ENCODE results near the gene CFAP410. TPM values are rescaled to one million over a fixed set of nuclear protein-coding genes. Genes with fewer than 3 reads are reported as not detected.

Gene CFAP410
- total RNA-seq, 1 donor from 2014 or later: 20.2 TPM

DNA sequence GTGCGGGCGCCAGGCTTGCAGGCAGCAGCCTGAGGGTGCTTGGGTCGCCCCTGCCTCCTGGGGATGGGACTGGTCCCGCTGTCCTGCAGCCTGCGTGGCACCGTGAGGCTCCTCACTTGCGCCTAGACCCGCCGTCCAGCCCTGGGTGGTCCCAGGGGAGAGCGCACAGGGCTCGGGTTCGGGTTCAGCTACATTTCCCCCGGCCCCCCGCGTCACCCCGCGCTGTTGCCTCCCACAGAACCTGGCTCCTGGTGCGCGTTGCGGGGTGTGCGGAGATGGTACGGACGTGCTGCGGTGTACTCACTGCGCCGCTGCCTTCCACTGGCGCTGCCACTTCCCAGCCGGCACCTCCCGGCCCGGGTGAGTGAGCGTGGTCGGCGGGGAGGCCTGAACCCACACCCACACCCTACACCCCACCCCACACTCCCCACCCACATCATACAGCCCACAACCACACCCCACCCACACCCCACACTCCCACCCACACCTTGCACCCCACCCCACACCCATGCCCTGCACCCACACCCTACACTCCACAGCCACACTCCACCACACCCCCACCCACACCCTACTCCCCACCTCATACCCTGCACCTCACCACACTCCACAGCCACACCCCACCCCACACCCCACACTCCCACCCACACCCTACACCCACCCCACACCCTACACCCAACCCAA, 45.5 kb downstream of the CFAP410 start:
- no peak for TF ChIP-seq CTCF (IDR thresholded peaks at IDR 0.05; ENCODE audit: insufficient read depth, low read length, poor library complexity, severe bottlenecking)
- peaks cover 50% of the 10 kb centered on the region for H3K27me3 ChIP-seq (ENCODE audit: control insufficient read depth, insufficient read depth, low read length)

DNA sequence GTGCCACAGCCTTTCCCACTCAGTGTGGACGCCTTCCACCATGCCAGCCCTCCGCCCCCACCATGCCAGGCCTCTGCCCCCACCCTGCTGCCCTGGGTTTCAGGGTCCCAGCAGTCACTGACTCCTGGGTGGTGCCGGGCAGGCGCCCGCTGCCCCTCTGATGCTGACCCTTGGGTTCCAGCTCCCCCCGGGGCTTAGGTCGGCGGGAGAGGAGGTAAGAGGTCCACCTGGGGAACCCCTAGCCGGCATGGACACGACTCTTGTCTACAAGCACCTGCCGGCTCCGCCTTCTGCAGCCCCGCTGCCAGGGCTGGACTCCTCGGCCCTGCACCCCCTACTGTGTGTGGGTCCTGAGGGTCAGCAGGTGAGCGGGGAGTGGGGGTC, 46.4 kb downstream of the CFAP410 start:
- Histone ChIP-seq H3K36me3 (ENCODE audit: control insufficient read depth, insufficient read depth, low read length) (no peaks in the 10 kb centered on the region), H3K27me3 (ENCODE audit: control insufficient read depth, insufficient read depth, low read length) (peaks cover 53% of the 10 kb centered on the region)
- TF ChIP-seq CTCF (IDR thresholded peaks at IDR 0.05; ENCODE audit: insufficient read depth, low read length, poor library complexity, severe bottlenecking): no peak

More for the DNA sequence above, 45.5 kb downstream of the CFAP410 start:
- H3K36me3 ChIP-seq (ENCODE audit: control insufficient read depth, insufficient read depth, low read length): no peaks in the 10 kb centered on the region
- DNase-seq (ENCODE audit: low read depth): no peak
- no peak overlapping the region for H3K4me3 ChIP-seq (ENCODE audit: low read depth, low read length)

DNA sequence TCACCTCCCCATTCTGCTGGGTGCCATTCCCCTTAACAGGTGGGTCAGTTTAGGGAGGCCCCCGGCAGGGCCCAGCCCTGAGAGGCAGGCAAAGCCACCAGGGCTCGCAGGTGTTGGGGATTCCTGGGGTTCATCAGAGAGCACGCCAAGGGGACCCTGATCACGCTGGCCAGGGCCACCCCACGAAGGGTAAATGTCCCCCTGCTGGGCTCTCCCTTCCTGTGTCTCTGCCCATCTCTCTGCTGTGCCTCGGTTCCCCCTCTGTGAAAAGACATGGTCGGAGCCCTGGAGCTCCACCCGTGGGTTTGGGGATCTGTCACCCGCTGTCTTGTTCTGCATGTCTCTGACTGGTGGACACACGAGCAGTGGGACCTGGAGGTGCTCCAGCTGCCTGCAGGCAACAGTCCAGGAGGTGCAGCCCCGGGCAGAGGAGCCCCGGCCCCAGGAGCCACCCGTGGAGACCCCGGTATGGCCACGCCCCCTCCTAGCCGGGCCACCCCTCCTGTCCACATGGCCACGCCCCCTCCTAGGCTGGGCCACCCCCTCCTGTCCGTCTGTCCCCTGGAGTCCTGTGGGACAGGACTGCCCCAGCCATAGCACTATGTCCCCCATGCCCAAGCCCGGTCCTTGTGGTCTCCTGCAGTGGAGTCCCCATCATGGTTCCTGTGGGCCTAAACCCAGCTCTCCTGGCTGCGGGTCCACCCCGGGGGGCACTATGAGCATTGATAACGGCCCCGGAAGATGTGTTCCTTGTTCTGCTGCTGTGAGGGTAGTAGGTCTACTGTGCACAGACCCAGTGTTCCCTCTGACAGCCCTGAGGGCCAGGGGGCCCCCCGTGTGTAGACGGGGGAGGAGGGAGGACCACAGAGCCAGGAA, 47.0 kb downstream of the CFAP410 start:
- Histone ChIP-seq H3K4me3 (ENCODE audit: low read depth, low read length) (no peak overlapping the region), H3K27me3 (ENCODE audit: control insufficient read depth, insufficient read depth, low read length) (peaks cover 55% of the 10 kb centered on the region), H3K36me3 (ENCODE audit: control insufficient read depth, insufficient read depth, low read length) (no peaks in the 10 kb centered on the region)
- no peak for TF ChIP-seq CTCF (IDR thresholded peaks at IDR 0.05; ENCODE audit: insufficient read depth, low read length, poor library complexity, severe bottlenecking)
- no peak for DNase-seq (ENCODE audit: low read depth)

More for the DNA sequence above, 46.4 kb downstream of the CFAP410 start:
- no peak for DNase-seq (ENCODE audit: low read depth)
- H3K4me3 ChIP-seq (ENCODE audit: low read depth, low read length): no peak overlapping the region

- H3K36me3 ChIP-seq (ENCODE audit: control insufficient read depth, insufficient read depth, low read length): no peaks in the 10 kb centered on the region
- H3K27me3 ChIP-seq (ENCODE audit: control insufficient read depth, insufficient read depth, low read length): peaks cover 60% of the 10 kb centered on the region
- no peak overlapping the region for H3K4me3 ChIP-seq (ENCODE audit: low read depth, low read length)
- no peak for DNase-seq (ENCODE audit: low read depth)
- TF ChIP-seq CTCF (IDR thresholded peaks at IDR 0.05; ENCODE audit: insufficient read depth, low read length, poor library complexity, severe bottlenecking): no peak
Measured at GRCh38 chr21:44291078-44291935, 47.9 kb downstream of the CFAP410 start.

- no peak for TF ChIP-seq CTCF (IDR thresholded peaks at IDR 0.05; ENCODE audit: insufficient read depth, low read length, poor library complexity, severe bottlenecking)
- no peak for DNase-seq (ENCODE audit: low read depth)
- Histone ChIP-seq H3K4me3 (ENCODE audit: low read depth, low read length) (no peak overlapping the region), H3K27me3 (ENCODE audit: control insufficient read depth, insufficient read depth, low read length) (peaks cover 55% of the 10 kb centered on the region), H3K36me3 (ENCODE audit: control insufficient read depth, insufficient read depth, low read length) (no peaks in the 10 kb centered on the region)
Measured at GRCh38 chr21:44290327-44291077, 48.7 kb downstream of the CFAP410 start.
